ENCODE results near the gene RAB11FIP3. TPM values are rescaled to one million over a fixed set of nuclear protein-coding genes. Genes with fewer than 3 reads are reported as not detected.
A peak's percentile ranks its signal among the peaks of the same experiment; 100 is the strongest.

The RAB11FIP3 gene
- total and polyA plus RNA-seq, 2 of the 13 experiments (the other 11 are each of a cell fraction or from before 2014, with no cell fraction given), result 34.3 to 57.6 TPM

DNA sequence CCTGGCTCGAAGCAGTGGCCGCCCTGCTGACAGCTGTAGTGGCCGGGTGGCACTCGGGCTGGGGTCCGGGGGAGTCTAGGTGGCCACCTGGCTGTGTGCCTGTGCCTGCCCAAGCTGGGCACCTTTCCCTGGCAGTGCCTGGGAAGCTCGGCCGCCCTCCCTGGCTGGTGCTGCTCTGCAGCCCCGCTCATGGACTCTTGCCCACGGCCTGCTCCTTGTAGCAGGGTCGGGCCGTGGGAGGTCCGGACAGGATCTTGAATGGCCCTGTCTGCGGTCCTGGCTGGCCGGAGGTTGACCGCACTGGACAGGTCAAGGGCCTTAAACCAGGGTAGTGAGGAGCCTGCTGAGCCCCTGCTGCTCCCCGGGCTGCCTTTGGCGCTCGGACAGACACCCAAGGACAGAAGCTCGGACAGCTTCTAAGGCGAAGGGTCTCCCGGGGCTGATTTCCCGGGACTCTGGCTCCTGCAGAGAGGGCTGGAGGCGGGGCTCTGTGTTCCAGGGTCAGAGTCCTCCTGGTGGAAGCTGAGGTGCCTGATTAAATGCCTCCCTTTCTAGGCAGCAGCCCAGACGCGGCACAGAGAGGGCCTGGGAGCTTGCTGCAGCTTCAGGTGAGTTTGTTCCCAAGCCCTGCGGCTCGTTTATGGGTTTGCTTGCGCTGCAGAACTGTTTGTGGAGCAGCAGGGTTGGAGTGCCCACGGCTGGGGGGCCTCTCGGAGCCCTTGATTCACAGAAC is 108.1 kb downstream of the RAB11FIP3 start (continued):
- TF ChIP-seq, protein P1, sequence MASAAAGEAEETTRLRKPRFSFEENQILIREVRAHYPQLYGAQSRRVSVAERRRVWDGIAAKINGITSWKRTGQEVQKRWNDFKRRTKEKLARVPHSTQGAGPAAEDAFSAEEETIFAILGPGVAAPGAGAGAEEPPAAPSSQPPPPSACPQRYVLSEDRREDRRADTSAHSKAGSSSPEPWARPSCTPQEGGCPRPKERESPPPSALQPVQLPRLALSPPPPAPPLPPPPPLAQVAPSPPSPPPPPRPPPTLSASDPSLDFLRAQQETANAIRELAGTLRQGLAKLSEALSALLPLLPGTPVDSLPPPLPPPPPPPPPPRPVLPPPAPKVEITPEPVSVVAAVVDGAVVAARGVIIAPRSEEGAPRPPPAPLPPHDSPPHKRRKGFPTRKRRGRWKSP (CRISPR knock-in tag; IDR thresholded peaks at IDR 0.05), result 0 out of 2 replicates have a peak, but pooled peaks have one; percentile 42
- TF ChIP-seq RBAK (CRISPR knock-in tag; IDR thresholded peaks at IDR 0.05) (no peak), SP5 (CRISPR knock-in tag; IDR thresholded peaks at IDR 0.05; ENCODE audit: borderline replicate concordance, low read depth) (peak; percentile 80), THAP11 (CRISPR knock-in tag; IDR thresholded peaks at IDR 0.05) (peak; percentile 61), ZNF598 (CRISPR knock-in tag; IDR thresholded peaks at IDR 0.05; ENCODE audit: borderline replicate concordance) (0 out of 2 replicates have a peak, but pooled peaks have one; percentile 64), REPIN1 (CRISPR knock-in tag; IDR thresholded peaks at IDR 0.05; ENCODE audit: borderline replicate concordance, low read depth) (0 out of 2 replicates have a peak, but pooled peaks have one; percentile 62), AKAP8 (CRISPR knock-in tag; IDR thresholded peaks at IDR 0.05) (peak; percentile 70; the same call in 1 of the 2 replicates), STAG1 (CRISPR knock-in tag; IDR thresholded peaks at IDR 0.05) (peak; percentile 9; the same call in 1 of the 2 replicates), ZNF891 (CRISPR knock-in tag; IDR thresholded peaks at IDR 0.05) (0 out of 2 replicates have a peak, but pooled peaks have one; percentile 22), MBNL3 (CRISPR knock-in tag; conservative IDR thresholded peaks at IDR 0.05) (no peak), FOXO1 (CRISPR knock-in tag; IDR thresholded peaks at IDR 0.05) (no peak), GATAD1 (CRISPR knock-in tag; IDR thresholded peaks at IDR 0.05) (peak; percentile 53; the same call in 1 of the 2 replicates), ZNF253 (CRISPR knock-in tag; IDR thresholded peaks at IDR 0.05; ENCODE audit: borderline replicate concordance) (no peak)
- TF ChIP-seq, protein P2, sequence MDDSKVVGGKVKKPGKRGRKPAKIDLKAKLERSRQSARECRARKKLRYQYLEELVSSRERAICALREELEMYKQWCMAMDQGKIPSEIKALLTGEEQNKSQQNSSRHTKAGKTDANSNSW (CRISPR knock-in tag; IDR thresholded peaks at IDR 0.05; ENCODE audit: borderline replicate concordance), result no peak
- TF ChIP-seq, protein P3, sequence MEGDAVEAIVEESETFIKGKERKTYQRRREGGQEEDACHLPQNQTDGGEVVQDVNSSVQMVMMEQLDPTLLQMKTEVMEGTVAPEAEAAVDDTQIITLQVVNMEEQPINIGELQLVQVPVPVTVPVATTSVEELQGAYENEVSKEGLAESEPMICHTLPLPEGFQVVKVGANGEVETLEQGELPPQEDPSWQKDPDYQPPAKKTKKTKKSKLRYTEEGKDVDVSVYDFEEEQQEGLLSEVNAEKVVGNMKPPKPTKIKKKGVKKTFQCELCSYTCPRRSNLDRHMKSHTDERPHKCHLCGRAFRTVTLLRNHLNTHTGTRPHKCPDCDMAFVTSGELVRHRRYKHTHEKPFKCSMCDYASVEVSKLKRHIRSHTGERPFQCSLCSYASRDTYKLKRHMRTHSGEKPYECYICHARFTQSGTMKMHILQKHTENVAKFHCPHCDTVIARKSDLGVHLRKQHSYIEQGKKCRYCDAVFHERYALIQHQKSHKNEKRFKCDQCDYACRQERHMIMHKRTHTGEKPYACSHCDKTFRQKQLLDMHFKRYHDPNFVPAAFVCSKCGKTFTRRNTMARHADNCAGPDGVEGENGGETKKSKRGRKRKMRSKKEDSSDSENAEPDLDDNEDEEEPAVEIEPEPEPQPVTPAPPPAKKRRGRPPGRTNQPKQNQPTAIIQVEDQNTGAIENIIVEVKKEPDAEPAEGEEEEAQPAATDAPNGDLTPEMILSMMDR (CRISPR knock-in tag; IDR thresholded peaks at IDR 0.05), result peak; percentile 33; the same call in 1 of the 2 replicates
- TF ChIP-seq, protein P4, sequence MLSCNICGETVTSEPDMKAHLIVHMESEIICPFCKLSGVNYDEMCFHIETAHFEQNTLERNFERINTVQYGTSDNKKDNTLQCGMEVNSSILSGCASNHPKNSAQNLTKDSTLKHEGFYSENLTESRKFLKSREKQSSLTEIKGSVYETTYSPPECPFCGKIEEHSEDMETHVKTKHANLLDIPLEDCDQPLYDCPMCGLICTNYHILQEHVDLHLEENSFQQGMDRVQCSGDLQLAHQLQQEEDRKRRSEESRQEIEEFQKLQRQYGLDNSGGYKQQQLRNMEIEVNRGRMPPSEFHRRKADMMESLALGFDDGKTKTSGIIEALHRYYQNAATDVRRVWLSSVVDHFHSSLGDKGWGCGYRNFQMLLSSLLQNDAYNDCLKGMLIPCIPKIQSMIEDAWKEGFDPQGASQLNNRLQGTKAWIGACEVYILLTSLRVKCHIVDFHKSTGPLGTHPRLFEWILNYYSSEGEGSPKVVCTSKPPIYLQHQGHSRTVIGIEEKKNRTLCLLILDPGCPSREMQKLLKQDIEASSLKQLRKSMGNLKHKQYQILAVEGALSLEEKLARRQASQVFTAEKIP (CRISPR knock-in tag; IDR thresholded peaks at IDR 0.05; ENCODE audit: borderline replicate concordance), result no peak
- TF ChIP-seq, protein P5, sequence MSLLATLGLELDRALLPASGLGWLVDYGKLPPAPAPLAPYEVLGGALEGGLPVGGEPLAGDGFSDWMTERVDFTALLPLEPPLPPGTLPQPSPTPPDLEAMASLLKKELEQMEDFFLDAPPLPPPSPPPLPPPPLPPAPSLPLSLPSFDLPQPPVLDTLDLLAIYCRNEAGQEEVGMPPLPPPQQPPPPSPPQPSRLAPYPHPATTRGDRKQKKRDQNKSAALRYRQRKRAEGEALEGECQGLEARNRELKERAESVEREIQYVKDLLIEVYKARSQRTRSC (CRISPR knock-in tag; IDR thresholded peaks at IDR 0.05; ENCODE audit: low read depth), result no peak
- TF ChIP-seq, protein P6, sequence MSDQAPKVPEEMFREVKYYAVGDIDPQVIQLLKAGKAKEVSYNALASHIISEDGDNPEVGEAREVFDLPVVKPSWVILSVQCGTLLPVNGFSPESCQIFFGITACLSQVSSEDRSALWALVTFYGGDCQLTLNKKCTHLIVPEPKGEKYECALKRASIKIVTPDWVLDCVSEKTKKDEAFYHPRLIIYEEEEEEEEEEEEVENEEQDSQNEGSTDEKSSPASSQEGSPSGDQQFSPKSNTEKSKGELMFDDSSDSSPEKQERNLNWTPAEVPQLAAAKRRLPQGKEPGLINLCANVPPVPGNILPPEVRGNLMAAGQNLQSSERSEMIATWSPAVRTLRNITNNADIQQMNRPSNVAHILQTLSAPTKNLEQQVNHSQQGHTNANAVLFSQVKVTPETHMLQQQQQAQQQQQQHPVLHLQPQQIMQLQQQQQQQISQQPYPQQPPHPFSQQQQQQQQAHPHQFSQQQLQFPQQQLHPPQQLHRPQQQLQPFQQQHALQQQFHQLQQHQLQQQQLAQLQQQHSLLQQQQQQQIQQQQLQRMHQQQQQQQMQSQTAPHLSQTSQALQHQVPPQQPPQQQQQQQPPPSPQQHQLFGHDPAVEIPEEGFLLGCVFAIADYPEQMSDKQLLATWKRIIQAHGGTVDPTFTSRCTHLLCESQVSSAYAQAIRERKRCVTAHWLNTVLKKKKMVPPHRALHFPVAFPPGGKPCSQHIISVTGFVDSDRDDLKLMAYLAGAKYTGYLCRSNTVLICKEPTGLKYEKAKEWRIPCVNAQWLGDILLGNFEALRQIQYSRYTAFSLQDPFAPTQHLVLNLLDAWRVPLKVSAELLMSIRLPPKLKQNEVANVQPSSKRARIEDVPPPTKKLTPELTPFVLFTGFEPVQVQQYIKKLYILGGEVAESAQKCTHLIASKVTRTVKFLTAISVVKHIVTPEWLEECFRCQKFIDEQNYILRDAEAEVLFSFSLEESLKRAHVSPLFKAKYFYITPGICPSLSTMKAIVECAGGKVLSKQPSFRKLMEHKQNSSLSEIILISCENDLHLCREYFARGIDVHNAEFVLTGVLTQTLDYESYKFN (CRISPR knock-in tag; conservative IDR thresholded peaks at IDR 0.05), result peak; percentile 58
